ENCODE measurements around the gene PFDN1. TPM values are rescaled to one million over a fixed set of nuclear protein-coding genes. Genes with fewer than 3 reads are reported as not detected.

The PFDN1 gene
- total RNA-seq, 4 donors from 2014 or later, result 72.9 to 230 (median 98.4) TPM

DNA sequence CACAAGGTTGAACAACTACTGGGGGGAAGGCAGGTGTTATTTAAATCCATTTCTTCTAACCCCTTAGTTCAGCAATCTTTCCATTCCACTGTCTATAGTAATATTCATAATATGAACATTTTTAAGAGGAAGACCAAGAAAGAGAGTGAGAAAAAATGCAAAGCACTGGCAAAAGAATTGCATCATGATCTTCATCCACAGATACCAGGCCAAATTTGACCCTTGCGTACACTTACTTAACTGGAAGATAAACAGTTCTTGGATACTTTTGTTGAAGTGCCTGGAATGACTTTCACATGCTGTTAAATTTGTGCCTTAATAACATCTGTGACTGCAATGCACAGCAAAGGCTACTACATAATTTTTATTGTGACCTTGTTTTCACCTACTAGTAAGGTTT lies 1.8 kb downstream of the PFDN1 start:
- no peak for DNase-seq
- TF ChIP-seq POLR2AphosphoS5 (IDR thresholded peaks at IDR 0.05) (no peak), CTCF (IDR thresholded peaks at IDR 0.05) (no peak), POLR2A (IDR thresholded peaks at IDR 0.05) (no peak), EP300 (IDR thresholded peaks at IDR 0.05; ENCODE audit: low read depth) (no peak)
- in situ Hi-C loops (cut with MboI; ENCODE audit: low pct_ligation_motif_present in 1 of 4, low pct_unique_long_range_greater_than_20kb in 1 of 4, low sequenced_read_pairs in 3 of 4), result no loop called here

GRCh38 chr5:140299056-140299455 lies 3.8 kb downstream of the PFDN1 start:
- WGBS, 2 donors (ENCODE audit: low coverage in 1 of 2), result 74 to 84% methylated on average over 5 of the region's 5 CpGs
- in situ Hi-C loops (cut with MboI; ENCODE audit: low pct_ligation_motif_present in 1 of 4, low pct_unique_long_range_greater_than_20kb in 1 of 4, low sequenced_read_pairs in 3 of 4), result no loop called here
- Histone ChIP-seq H3K9me3 (no peaks in the 10 kb centered on the region), H3K4me1 (peaks cover 13 to 60% (median 32%) of the 10 kb centered on the region in 4 donors), H3K4me3 (no peak overlapping the region), H3K27me3 (no peaks in the 10 kb centered on the region), H3K36me3 (no peaks in the 10 kb centered on the region), H3K27ac (peak overlapping the region in 1 of 4 donors; percentile 49)
- DNase-seq, result no peak
- intact Hi-C loops (cut with DNase I; ENCODE audit: low total_unique reads), result no loop called here
- no peak for TF ChIP-seq EP300 (IDR thresholded peaks at IDR 0.05; ENCODE audit: low read depth)
- no peak for TF ChIP-seq POLR2A (IDR thresholded peaks at IDR 0.05)
- TF ChIP-seq POLR2AphosphoS5 (IDR thresholded peaks at IDR 0.05), result no peak
- no peak for TF ChIP-seq CTCF (IDR thresholded peaks at IDR 0.05)

More for the DNA sequence above, 1.8 kb downstream of the PFDN1 start:
- WGBS, 2 donors (ENCODE audit: low coverage in 1 of 2), result 67 to 86% methylated on average over 1 of the region's 1 CpG
- Histone ChIP-seq H3K9me3 (no peaks in the 10 kb centered on the region), H3K27me3 (no peaks in the 10 kb centered on the region), H3K4me3 (no peak overlapping the region), H3K4me1 (peaks cover 6 to 41% (median 21%) of the 10 kb centered on the region in 4 donors), H3K27ac (no peak overlapping the region), H3K36me3 (no peaks in the 10 kb centered on the region)
- intact Hi-C loops (cut with DNase I; ENCODE audit: low total_unique reads), result no loop called here

DNA sequence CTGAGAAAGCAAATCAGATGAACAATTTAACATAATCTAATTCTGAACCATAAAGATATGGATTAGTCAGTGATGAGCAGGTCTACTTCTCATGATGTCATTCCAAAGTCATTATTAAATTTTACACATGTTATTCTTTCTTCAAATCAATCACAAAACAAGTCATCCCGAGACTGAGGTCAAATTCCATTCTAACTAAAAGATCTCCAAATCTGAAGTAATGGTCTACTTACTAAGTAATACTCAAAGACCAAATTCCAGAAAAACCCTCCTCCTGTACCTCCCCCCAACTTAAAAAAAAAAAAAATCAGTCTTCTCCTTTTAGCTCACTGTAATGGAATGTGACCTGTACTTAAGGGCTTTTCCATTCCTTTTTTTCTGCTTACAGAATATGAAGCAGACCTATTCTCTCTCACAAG lies 4.7 kb downstream of the PFDN1 start:
- no peak overlapping the region for H3K4me3 ChIP-seq
- intact Hi-C loops (cut with DNase I; ENCODE audit: low total_unique reads) (no loop called here), in situ Hi-C loops (cut with MboI; ENCODE audit: low pct_ligation_motif_present in 1 of 4, low pct_unique_long_range_greater_than_20kb in 1 of 4, low sequenced_read_pairs in 3 of 4) (no loop called here)
- no peak for DNase-seq
- no peaks in the 10 kb centered on the region for H3K27me3 ChIP-seq
- H3K36me3 ChIP-seq, result no peaks in the 10 kb centered on the region
- peaks cover 16 to 63% (median 31%) of the 10 kb centered on the region in 4 donors for H3K4me1 ChIP-seq
- 60 to 62% methylated on average over 1 of the region's 1 CpG for WGBS, 2 donors (ENCODE audit: low coverage in 1 of 2)
- TF ChIP-seq POLR2A (IDR thresholded peaks at IDR 0.05) (no peak), POLR2AphosphoS5 (IDR thresholded peaks at IDR 0.05) (no peak), EP300 (IDR thresholded peaks at IDR 0.05; ENCODE audit: low read depth) (no peak), CTCF (IDR thresholded peaks at IDR 0.05) (no peak)
- no peaks in the 10 kb centered on the region for H3K9me3 ChIP-seq
- peak overlapping the region in 3 of 4 donors; percentile 7 to 49 (median 31) for H3K27ac ChIP-seq

DNA sequence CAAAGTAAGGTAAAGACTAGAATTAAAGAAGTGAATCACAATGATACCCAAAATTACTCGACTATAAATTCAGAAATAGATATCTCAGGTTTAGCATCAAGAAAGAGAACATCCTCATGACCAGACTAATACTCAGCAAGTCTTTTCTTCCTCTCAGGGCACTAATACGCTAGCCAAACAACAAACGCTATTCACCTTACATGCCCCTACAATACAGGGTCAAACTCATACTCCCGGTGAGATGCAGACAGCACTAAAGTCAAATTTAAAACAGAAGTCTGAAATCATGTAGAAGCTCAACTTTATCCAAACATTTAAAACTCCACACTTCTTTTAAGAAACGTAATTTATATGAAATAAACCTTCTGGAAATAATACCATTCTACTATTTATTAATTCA lies 5.6 kb downstream of the PFDN1 start:
- 75 to 81% methylated on average over 5 of the region's 5 CpGs for WGBS, 2 donors (ENCODE audit: low coverage in 1 of 2)
- H3K9me3 ChIP-seq, result no peaks in the 10 kb centered on the region
- H3K27me3 ChIP-seq, result no peaks in the 10 kb centered on the region
- in situ Hi-C loops (cut with MboI; ENCODE audit: low pct_ligation_motif_present in 1 of 4, low pct_unique_long_range_greater_than_20kb in 1 of 4, low sequenced_read_pairs in 3 of 4) (no loop called here), intact Hi-C loops (cut with DNase I; ENCODE audit: low total_unique reads) (no loop called here)
- TF ChIP-seq EP300 (IDR thresholded peaks at IDR 0.05; ENCODE audit: low read depth) (no peak), POLR2AphosphoS5 (IDR thresholded peaks at IDR 0.05) (no peak), POLR2A (IDR thresholded peaks at IDR 0.05) (no peak), CTCF (IDR thresholded peaks at IDR 0.05) (no peak)
- H3K4me3 ChIP-seq, result no peak overlapping the region
- peaks cover 22 to 69% (median 31%) of the 10 kb centered on the region in 4 donors for H3K4me1 ChIP-seq
- no peak for DNase-seq
- H3K27ac ChIP-seq, result peak overlapping the region; percentile 7 to 49 (median 22)
- no peaks in the 10 kb centered on the region for H3K36me3 ChIP-seq

Data from transverse colon (tissue), 4 donors.